Neural cell (in vitro differentiated cells): ENCODE results near the gene FAM193B. TPM values are rescaled to one million over a fixed set of nuclear protein-coding genes. Genes with fewer than 3 reads are reported as not detected.

ENCODE experiments used
- H2AFZ ChIP-seq: fragments of 200-600, 300-800 bp; sonication (generic), shearing (Covaris generic); 2 replicates; pipeline ENCODE4 v1.6.0; 2014; ENCODE audit warnings: low read depth, mild to moderate bottlenecking, antibody characterized with exemption, low read length, moderate library complexity
- H3F3A ChIP-seq: fragments of 200-600 bp; shearing (Covaris generic); 2 replicates; pipeline ENCODE4 v1.6.1; 2016; ENCODE audit warnings: mild to moderate bottlenecking, moderate library complexity, mixed read lengths, antibody characterized with exemption, low read length; ENCODE audit not compliant: insufficient read depth, poor library complexity, severe bottlenecking
- H3K27ac ChIP-seq: fragments of 200-600, 300-800 bp; sonication (generic), shearing (Covaris generic); 2 replicates; pipeline ENCODE4 v1.5.1; 2014; ENCODE audit warnings: mild to moderate bottlenecking, low read length, moderate library complexity
- H3K27me3 ChIP-seq: fragments of 300-800, 200-600 bp; sonication (generic), shearing (Covaris generic); 2 replicates; pipeline ENCODE4 v1.6.0; 2014; ENCODE audit warnings: mild to moderate bottlenecking, low read depth, low read length, moderate library complexity; ENCODE audit not compliant: insufficient read depth
- H3K36me3 ChIP-seq: fragments of 300-800, 200-600 bp; sonication (generic), shearing (Covaris generic); 2 replicates; pipeline ENCODE4 v1.5.1; 2014; ENCODE audit warnings: mild to moderate bottlenecking, antibody characterized with exemption, low read length, moderate library complexity; ENCODE audit not compliant: insufficient read depth
- H3K4me2 ChIP-seq: fragments of 300-800, 200-600 bp; sonication (generic), shearing (Covaris generic); 2 replicates; pipeline ENCODE4 v1.6.0; 2014; ENCODE audit warnings: mild to moderate bottlenecking, low read length
- H3K4me3 ChIP-seq: fragments of 300-800, 200-600 bp; sonication (generic), shearing (Covaris generic); 2 replicates; pipeline ENCODE4 v1.5.1; 2014; ENCODE audit warnings: mild to moderate bottlenecking, low read length, moderate library complexity
- H3K79me2 ChIP-seq: fragments of 200-600 bp; shearing (Covaris generic); replicated peaks from 2 replicates; pipeline ENCODE4 v1.6.0; 2014; ENCODE audit warnings: mild to moderate bottlenecking, low read length, moderate library complexity; ENCODE audit not compliant: insufficient read depth
- H3K9ac ChIP-seq: fragments of 300-800, 200-600 bp; sonication (generic), shearing (Covaris generic); 2 replicates; pipeline ENCODE4 v1.6.1; 2016; ENCODE audit warnings: mild to moderate bottlenecking, low read length, mixed read lengths
- H3K9me2 ChIP-seq: fragments of 200-600 bp; shearing (Covaris generic); 2 replicates; pipeline ENCODE4 v1.6.1; 2016; ENCODE audit warnings: mild to moderate bottlenecking, low read length, mixed read lengths; ENCODE audit not compliant: insufficient read depth
- H3K9me3 ChIP-seq: fragments of 200-600, 300-800 bp; sonication (generic), shearing (Covaris generic); 2 replicates; pipeline ENCODE4 v1.6.1; 2016; ENCODE audit warnings: mild to moderate bottlenecking, mixed run types, low read length, moderate library complexity, mixed read lengths
- H4K20me1 ChIP-seq: fragments of 200-600 bp; shearing (Covaris generic); 2 replicates; pipeline ENCODE4 v1.6.1; 2016; ENCODE audit warnings: mild to moderate bottlenecking, mixed run types; ENCODE audit not compliant: insufficient read depth
- CTCF ChIP-seq: fragments of 450-650 bp; IDR thresholded peaks from 2 replicates; pipeline ENCODE4 v1.5.1; 2014; ENCODE audit warnings: antibody characterized with exemption, mild to moderate bottlenecking, moderate library complexity; ENCODE audit not compliant: poor library complexity, severe bottlenecking
- EP300 ChIP-seq: fragments of 450-650 bp; conservative IDR thresholded peaks from 2 replicates; pipeline ENCODE4 v1.6.1; 2014; ENCODE audit warnings: antibody characterized with exemption, mild to moderate bottlenecking, moderate library complexity; ENCODE audit not compliant: poor library complexity, severe bottlenecking
- EZH2 ChIP-seq: fragments of 200-600, 300-800 bp; shearing (Covaris generic), sonication (generic); IDR thresholded peaks from 2 replicates; pipeline ENCODE4 v1.6.1; 2014; ENCODE audit warnings: antibody characterized with exemption, low read length, borderline replicate concordance, mild to moderate bottlenecking; ENCODE audit not compliant: insufficient read depth, poor library complexity, severe bottlenecking
- MXI1 ChIP-seq: fragments of 450-650 bp; conservative IDR thresholded peaks from 2 replicates; pipeline ENCODE4 v1.6.1; 2014; ENCODE audit warnings: antibody characterized with exemption, mild to moderate bottlenecking; ENCODE audit not compliant: poor library complexity, severe bottlenecking
- POLR2AphosphoS5 ChIP-seq: IDR thresholded peaks from 2 replicates; pipeline ENCODE4 v1.6.1; 2012
- RAD21 ChIP-seq: fragments of 450-650 bp; conservative IDR thresholded peaks from 2 replicates; pipeline ENCODE4 v1.6.1; 2014; ENCODE audit warnings: antibody characterized with exemption, mild to moderate bottlenecking, moderate library complexity
- REST ChIP-seq: IDR thresholded peaks from 2 replicates; pipeline ENCODE4 v1.6.1; 2012; ENCODE audit warnings: borderline replicate concordance
- SMC3 ChIP-seq: fragments of 450-650 bp; conservative IDR thresholded peaks from 2 replicates; pipeline ENCODE4 v1.6.1; 2014; ENCODE audit warnings: antibody characterized with exemption, mild to moderate bottlenecking, moderate library complexity; ENCODE audit not compliant: poor library complexity
- TAF1 ChIP-seq: IDR thresholded peaks from 2 replicates; pipeline ENCODE4 v1.6.1; 2012; ENCODE audit warnings: low read depth
- polyA plus RNA-seq: library from polyadenylated mRNA; depleted of rRNA; stranded (reverse); fragments of >200 nt; gene quantifications from 2 replicates; pipeline ENCODE4 v1.2.3, GENCODE V29; 2014

The FAM193B gene
- polyA plus RNA-seq, 1 donor from 2014 or later = 79.2 TPM

GRCh38 chr5:177578316-177578715, 24.0 kb upstream of the FAM193B start:
- no peaks in the 10 kb centered on the region for H3K9me3 ChIP-seq
- no peak overlapping the region for H3K4me3 ChIP-seq
- H3K79me2 ChIP-seq = no peaks in the 10 kb centered on the region
- no peaks in the 10 kb centered on the region for H3K36me3 ChIP-seq
- H3K4me2 ChIP-seq = no peak overlapping the region
- no peak overlapping the region for H3K9ac ChIP-seq
- no peaks in the 10 kb centered on the region for H3K27me3 ChIP-seq
- no peak overlapping the region for H2AFZ ChIP-seq
- H4K20me1 ChIP-seq = no peaks in the 10 kb centered on the region
- TF ChIP-seq POLR2AphosphoS5 = no peak
- no peak for TF ChIP-seq SMC3
- no peaks in the 10 kb centered on the region for H3F3A ChIP-seq
- no peak overlapping the region for H3K27ac ChIP-seq
- no peaks in the 10 kb centered on the region for H3K9me2 ChIP-seq

GRCh38 chr5:177576169-177576568, 21.8 kb upstream of the FAM193B start:
- no peak overlapping the region for H2AFZ ChIP-seq
- no peaks in the 10 kb centered on the region for H4K20me1 ChIP-seq
- H3K79me2 ChIP-seq = no peaks in the 10 kb centered on the region
- no peak overlapping the region for H3K9ac ChIP-seq
- H3K4me3 ChIP-seq = no peak overlapping the region
- H3K27ac ChIP-seq = no peak overlapping the region
- H3K27me3 ChIP-seq = no peaks in the 10 kb centered on the region
- no peaks in the 10 kb centered on the region for H3K9me2 ChIP-seq
- H3F3A ChIP-seq = no peaks in the 10 kb centered on the region
- H3K9me3 ChIP-seq = no peaks in the 10 kb centered on the region
- H3K4me2 ChIP-seq = no peak overlapping the region
- no peak for TF ChIP-seq EP300
- TF ChIP-seq MXI1 = no peak
- no peaks in the 10 kb centered on the region for H3K36me3 ChIP-seq

GRCh38 chr5:177575488-177575887, 21.1 kb upstream of the FAM193B start:
- H3K27ac ChIP-seq = no peak overlapping the region
- H3K9ac ChIP-seq = no peak overlapping the region
- H3K9me2 ChIP-seq = no peaks in the 10 kb centered on the region
- H3K4me2 ChIP-seq = no peak overlapping the region
- H3K79me2 ChIP-seq = no peaks in the 10 kb centered on the region
- no peak overlapping the region for H2AFZ ChIP-seq
- H3K36me3 ChIP-seq = no peaks in the 10 kb centered on the region
- H3K27me3 ChIP-seq = no peaks in the 10 kb centered on the region
- no peaks in the 10 kb centered on the region for H4K20me1 ChIP-seq
- TF ChIP-seq CTCF (no peak), SMC3 (no peak), RAD21 (no peak), EP300 (no peak), REST (no peak), MXI1 (no peak), EZH2 (no peak), TAF1 (no peak), POLR2AphosphoS5 (no peak)
- no peaks in the 10 kb centered on the region for H3K9me3 ChIP-seq
- no peak overlapping the region for H3K4me3 ChIP-seq
- no peaks in the 10 kb centered on the region for H3F3A ChIP-seq
